ENCODE results near the gene MRPL12.

DNA sequence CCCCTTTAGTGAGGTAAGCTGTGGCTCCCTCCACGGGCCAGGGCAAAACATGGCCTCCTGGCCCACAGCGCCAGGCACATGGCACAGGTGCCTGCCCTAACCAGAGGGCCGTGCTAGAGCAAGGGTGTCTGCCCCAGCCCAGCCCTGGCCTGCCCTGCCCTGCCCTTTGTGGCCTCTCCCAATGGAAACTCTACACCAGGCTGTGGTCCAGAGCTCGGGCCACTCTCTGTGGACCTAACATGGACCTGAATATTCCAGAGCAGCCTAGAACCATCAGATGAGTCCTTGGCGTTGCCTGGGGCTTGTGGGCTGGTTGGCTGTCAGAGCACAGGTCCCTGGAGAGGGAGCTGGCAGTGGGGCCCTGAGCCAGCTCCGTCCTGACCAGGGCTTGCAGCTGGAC lies 8.0 kb upstream of the MRPL12 start:
- TF ChIP-seq BACH1 (IDR thresholded peaks at IDR 0.05; ENCODE audit: low read length) = no peak
- TF ChIP-seq, protein P1, sequence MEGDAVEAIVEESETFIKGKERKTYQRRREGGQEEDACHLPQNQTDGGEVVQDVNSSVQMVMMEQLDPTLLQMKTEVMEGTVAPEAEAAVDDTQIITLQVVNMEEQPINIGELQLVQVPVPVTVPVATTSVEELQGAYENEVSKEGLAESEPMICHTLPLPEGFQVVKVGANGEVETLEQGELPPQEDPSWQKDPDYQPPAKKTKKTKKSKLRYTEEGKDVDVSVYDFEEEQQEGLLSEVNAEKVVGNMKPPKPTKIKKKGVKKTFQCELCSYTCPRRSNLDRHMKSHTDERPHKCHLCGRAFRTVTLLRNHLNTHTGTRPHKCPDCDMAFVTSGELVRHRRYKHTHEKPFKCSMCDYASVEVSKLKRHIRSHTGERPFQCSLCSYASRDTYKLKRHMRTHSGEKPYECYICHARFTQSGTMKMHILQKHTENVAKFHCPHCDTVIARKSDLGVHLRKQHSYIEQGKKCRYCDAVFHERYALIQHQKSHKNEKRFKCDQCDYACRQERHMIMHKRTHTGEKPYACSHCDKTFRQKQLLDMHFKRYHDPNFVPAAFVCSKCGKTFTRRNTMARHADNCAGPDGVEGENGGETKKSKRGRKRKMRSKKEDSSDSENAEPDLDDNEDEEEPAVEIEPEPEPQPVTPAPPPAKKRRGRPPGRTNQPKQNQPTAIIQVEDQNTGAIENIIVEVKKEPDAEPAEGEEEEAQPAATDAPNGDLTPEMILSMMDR (IDR thresholded peaks at IDR 0.05; ENCODE audit: control extremely low read depth in 1 of 3, insufficient read depth in 1 of 3, low read depth in 1 of 3, low read length in 3 of 3) = no peak
- TF ChIP-seq SP1 (IDR thresholded peaks at IDR 0.05; ENCODE audit: low read depth, low read length) = no peak
- no peak for TF ChIP-seq RFX5 (IDR thresholded peaks at IDR 0.05; ENCODE audit: borderline replicate concordance, low read depth, low read length)
- TF ChIP-seq, protein P2, sequence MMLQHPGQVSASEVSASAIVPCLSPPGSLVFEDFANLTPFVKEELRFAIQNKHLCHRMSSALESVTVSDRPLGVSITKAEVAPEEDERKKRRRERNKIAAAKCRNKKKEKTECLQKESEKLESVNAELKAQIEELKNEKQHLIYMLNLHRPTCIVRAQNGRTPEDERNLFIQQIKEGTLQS (IDR thresholded peaks at IDR 0.05; ENCODE audit: insufficient read depth, low read depth, low read length) = no peak
